GM23248 (cell line): Measurements from ENCODE around the gene CHN1. TPM values are rescaled to one million over a fixed set of nuclear protein-coding genes. Genes with fewer than 3 reads are reported as not detected.
A peak's percentile ranks its signal among the peaks of the same experiment; 100 is the strongest.

Experiments
- DNase-seq: peaks from one replicate; pipeline ENCODE4 v3.0.0-alpha.2; 2015
- H2AFZ ChIP-seq: fragments of 200-600 bp; sonication (generic); 2 replicates; pipeline ENCODE4 v1.6.1; 2016; ENCODE audit warnings: antibody characterized with exemption
- H3F3A ChIP-seq: fragments of 200-600 bp; sonication (generic); 2 replicates; pipeline ENCODE4 v1.6.1; 2016; ENCODE audit warnings: mild to moderate bottlenecking, antibody characterized with exemption, mixed run types; ENCODE audit not compliant: insufficient read depth
- H3K27ac ChIP-seq: fragments of 200-600 bp; sonication (generic); 2 replicates; pipeline ENCODE4 v1.5.1; 2016; ENCODE audit warnings: mild to moderate bottlenecking
- H3K27me3 ChIP-seq: fragments of 200-600 bp; sonication (generic); replicated peaks from 2 replicates; pipeline ENCODE4 v1.6.1; 2016; ENCODE audit warnings: mild to moderate bottlenecking; ENCODE audit not compliant: insufficient read depth
- H3K36me3 ChIP-seq: fragments of 200-600 bp; sonication (generic); 2 replicates; pipeline ENCODE4 v1.6.1; 2016; ENCODE audit warnings: low read depth, mild to moderate bottlenecking
- H3K4me1 ChIP-seq: fragments of 200-600 bp; sonication (generic); 2 replicates; pipeline ENCODE4 v1.6.1; 2016; ENCODE audit warnings: mild to moderate bottlenecking; ENCODE audit not compliant: insufficient read depth
- H3K4me2 ChIP-seq: fragments of 200-600 bp; sonication (generic); one replicate; pipeline ENCODE4 v1.6.1; 2016; ENCODE audit warnings: mild to moderate bottlenecking; ENCODE audit not compliant: unreplicated experiment
- H3K4me3 ChIP-seq: fragments of 200-600 bp; sonication (generic); 2 replicates; pipeline ENCODE4 v1.5.1; 2016; ENCODE audit warnings: mild to moderate bottlenecking
- H3K79me2 ChIP-seq: fragments of 200-600 bp; sonication (generic); 2 replicates; pipeline ENCODE4 v1.6.1; 2016; ENCODE audit warnings: mild to moderate bottlenecking; ENCODE audit not compliant: insufficient read depth
- H3K9ac ChIP-seq: fragments of 200-600 bp; sonication (generic); 2 replicates; pipeline ENCODE4 v1.6.1; 2016; ENCODE audit warnings: mild to moderate bottlenecking
- H3K9me2 ChIP-seq: fragments of 200-600 bp; sonication (generic); 2 replicates; pipeline ENCODE4 v1.6.1; 2016; ENCODE audit warnings: mixed run types, mild to moderate bottlenecking, moderate library complexity; ENCODE audit not compliant: insufficient read depth
- H3K9me3 ChIP-seq: fragments of 200-600 bp; sonication (generic); one replicate; pipeline ENCODE4 v1.6.1; 2017; ENCODE audit warnings: low read depth
- H4K20me1 ChIP-seq: fragments of 200-600 bp; sonication (generic); 2 replicates; pipeline ENCODE4 v1.6.0; 2016; ENCODE audit not compliant: insufficient read depth
- EZH2 ChIP-seq: fragments of 200-600 bp; sonication (generic); IDR thresholded peaks from 2 replicates; pipeline ENCODE4 v1.6.1; 2018; ENCODE audit warnings: antibody characterized with exemption, mild to moderate bottlenecking; ENCODE audit not compliant: insufficient read depth, poor library complexity, severe bottlenecking
- EZH2phosphoT487 ChIP-seq: fragments of 200-600 bp; sonication (generic); IDR thresholded peaks from 2 replicates; pipeline ENCODE4 v1.6.1; 2018; ENCODE audit warnings: antibody characterized with exemption, moderate library complexity, mild to moderate bottlenecking, low read depth; ENCODE audit not compliant: insufficient read depth
- WGBS, 2 experiments: methylation state at CpG; one replicate each; pipeline ENCODE4 v1.1.6; 2015 to 2017; ENCODE audit warnings: low lambda C conversion rate in 2 of 2, low coverage in 1 of 2; ENCODE audit errors: missing lambda C conversion rate in 2 of 2; 5-methylcytosine and 5-hydroxymethylcytosine counted together
- in situ Hi-C: fragments of 300-500 bp; cut with MboI; formaldehyde crosslinking; loops from 2 replicates; pipeline ENCODE4 v1.15.0; 2020
- polyA plus RNA-seq: library from polyadenylated mRNA; unstranded; fragments of >200 nt; fragmentation: Nextera tagmentation; extraction: Ambion mirVana; gene quantifications from 2 replicates; pipeline ENCODE4 v1.2.1, GENCODE V29; 2016
- total RNA-seq: library from RNA; depleted of rRNA; stranded (reverse); fragments of >200 nt; shearing (Covaris generic); gene quantifications from 2 replicates; pipeline ENCODE4 v1.2.3, GENCODE V29; 2014

CHN1 gene
- total and polyA plus RNA-seq, 2 experiments from 2014 or later: 115 to 130 TPM

DNA sequence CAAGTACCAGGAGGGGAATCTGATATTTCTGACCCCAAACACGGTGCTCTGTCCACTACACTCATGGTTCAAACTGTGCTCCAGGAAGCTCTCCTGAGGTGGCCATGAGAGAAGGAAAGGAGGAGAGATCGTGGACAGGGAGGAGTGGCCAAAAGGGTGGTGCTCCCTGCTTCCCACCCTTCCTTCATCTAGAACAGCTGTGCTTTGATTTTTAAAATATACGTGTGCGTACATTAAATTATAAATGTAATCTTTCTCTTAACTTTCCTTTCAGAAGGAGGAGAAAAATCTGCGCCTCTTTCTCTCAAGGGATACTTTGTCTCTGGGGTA is 232.7 kb downstream of the CHN1 start:
- Histone ChIP-seq H3K9me3 (no peaks in the 10 kb centered on the region), H4K20me1 (no peaks in the 10 kb centered on the region), H3K79me2 (no peaks in the 10 kb centered on the region), H3K4me1 (peaks cover 21% of the 10 kb centered on the region), H3K4me2 (peak overlapping the region; percentile 20), H3K4me3 (no peak overlapping the region), H3F3A (0 out of 2 replicates have a peak, but pooled peaks cover 5% of the 10 kb centered on the region), H3K9ac (peak overlapping the region; percentile 56), H3K36me3 (no peaks in the 10 kb centered on the region), H3K27me3 (no peaks in the 10 kb centered on the region), H2AFZ (peak overlapping the region; percentile 68), H3K9me2 (no peaks in the 10 kb centered on the region), H3K27ac (peak overlapping the region; percentile 61)
- 65 to 72% methylated on average over 5 of the region's 5 CpGs for WGBS, 2 experiments
- in situ Hi-C loops: loop anchor here (5.0 kb wide), 1 partner anchor 215 kb away; no protein-coding TSS in a partner anchor
- TF ChIP-seq EZH2 (no peak), EZH2phosphoT487 (no peak)
- DNase-seq: no peak

DNA sequence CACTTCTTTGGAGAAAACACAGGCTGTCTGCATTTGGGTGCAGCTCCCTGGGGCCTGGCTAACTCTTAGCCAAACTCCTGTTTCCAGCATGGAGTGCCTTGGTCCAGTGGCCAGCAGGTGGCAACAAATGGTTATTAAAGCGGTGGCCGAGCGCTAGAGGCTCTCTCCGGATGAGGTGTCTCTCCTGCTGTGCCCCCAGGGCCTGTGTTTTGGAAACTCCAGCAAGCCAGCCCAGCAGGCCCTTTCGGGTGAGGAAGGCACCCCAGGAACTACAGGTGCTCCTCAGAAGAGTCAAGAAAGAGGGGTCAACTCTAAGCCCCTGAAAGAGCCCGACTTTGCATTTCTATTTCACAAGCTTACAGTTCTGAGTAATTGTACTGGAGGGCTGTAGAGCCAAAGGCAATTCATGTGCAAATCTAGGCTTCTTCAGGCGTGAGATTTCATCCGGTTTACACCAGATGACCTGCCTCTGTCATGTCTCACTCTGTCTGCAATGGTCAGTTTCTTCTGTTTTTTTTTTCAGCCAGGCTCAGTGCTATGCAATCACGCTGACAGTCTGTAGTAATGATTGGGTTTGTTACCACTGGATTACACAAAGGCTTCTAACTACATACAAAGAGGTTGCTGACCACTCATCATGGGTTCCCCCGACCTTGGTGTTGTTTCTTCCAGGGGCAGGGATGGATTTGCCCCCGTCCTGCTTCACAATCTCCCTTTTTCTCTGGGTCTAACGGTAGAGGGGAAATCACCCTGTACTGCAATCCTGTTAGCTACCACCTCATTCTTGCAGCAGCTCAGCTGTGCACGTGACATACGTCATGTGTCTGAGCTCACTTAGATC is 233.3 kb downstream of the CHN1 start:
- H3K9me2 ChIP-seq: no peaks in the 10 kb centered on the region
- no peaks in the 10 kb centered on the region for H3K9me3 ChIP-seq
- peak; percentile 95 for DNase-seq
- peak overlapping the region; percentile 56 for H3K9ac ChIP-seq
- H4K20me1 ChIP-seq: no peaks in the 10 kb centered on the region
- no peak overlapping the region for H3K4me3 ChIP-seq
- WGBS, 2 experiments: 31 to 32% methylated on average over 14 of the region's 14 CpGs
- no peaks in the 10 kb centered on the region for H3K79me2 ChIP-seq
- H3K4me2 ChIP-seq: peak overlapping the region; percentile 20
- no peak for TF ChIP-seq EZH2
- no peak for TF ChIP-seq EZH2phosphoT487
- no peaks in the 10 kb centered on the region for H3K36me3 ChIP-seq
- no peaks in the 10 kb centered on the region for H3K27me3 ChIP-seq
- peak overlapping the region; percentile 61 for H3K27ac ChIP-seq
- H3F3A ChIP-seq: 0 out of 2 replicates have a peak, but pooled peaks cover 5% of the 10 kb centered on the region
- peaks cover 18% of the 10 kb centered on the region for H3K4me1 ChIP-seq
- peak overlapping the region; percentile 68 for H2AFZ ChIP-seq
- in situ Hi-C loops: loop anchor here (5.0 kb wide), 1 partner anchor 215 kb away; no protein-coding TSS in a partner anchor

DNA sequence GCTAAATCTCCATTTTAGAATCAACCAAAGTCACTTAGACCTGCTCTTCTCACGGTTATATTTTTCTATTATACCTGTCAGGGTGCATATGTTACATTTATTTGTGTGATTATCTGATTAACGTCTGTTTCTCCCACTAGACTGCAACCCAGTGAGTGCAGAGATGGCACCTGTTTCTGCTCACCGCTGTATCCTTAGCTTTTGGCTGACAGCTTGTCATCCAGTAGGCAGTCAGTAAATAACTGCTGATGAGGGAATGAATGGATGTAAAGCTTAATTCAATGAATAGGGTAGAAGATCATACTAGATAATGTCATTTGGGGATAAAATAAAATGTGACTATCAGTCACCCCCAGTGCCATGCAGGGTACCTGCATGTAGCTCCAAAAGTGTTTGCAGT is 234.0 kb downstream of the CHN1 start:
- H3K9ac ChIP-seq: no peak overlapping the region
- in situ Hi-C loops: loop anchor here (5.0 kb wide), 1 partner anchor 216 kb away; no protein-coding TSS in a partner anchor
- H3K4me3 ChIP-seq: no peak overlapping the region
- DNase-seq: no peak
- H2AFZ ChIP-seq: peak overlapping the region; percentile 68; the same call in 1 of the 2 replicates
- no peaks in the 10 kb centered on the region for H4K20me1 ChIP-seq
- no peaks in the 10 kb centered on the region for H3K9me3 ChIP-seq
- H3K9me2 ChIP-seq: no peaks in the 10 kb centered on the region
- TF ChIP-seq EZH2 (no peak), EZH2phosphoT487 (no peak)
- H3K4me1 ChIP-seq: peaks cover 17% of the 10 kb centered on the region
- H3K36me3 ChIP-seq: no peaks in the 10 kb centered on the region
- H3K79me2 ChIP-seq: no peaks in the 10 kb centered on the region
- H3K27ac ChIP-seq: no peak overlapping the region
- no peak overlapping the region for H3K4me2 ChIP-seq
- H3F3A ChIP-seq: 0 out of 2 replicates have a peak, but pooled peaks cover 5% of the 10 kb centered on the region
- no peaks in the 10 kb centered on the region for H3K27me3 ChIP-seq
- 50 to 58% methylated on average over 3 of the region's 3 CpGs for WGBS, 2 experiments

DNA sequence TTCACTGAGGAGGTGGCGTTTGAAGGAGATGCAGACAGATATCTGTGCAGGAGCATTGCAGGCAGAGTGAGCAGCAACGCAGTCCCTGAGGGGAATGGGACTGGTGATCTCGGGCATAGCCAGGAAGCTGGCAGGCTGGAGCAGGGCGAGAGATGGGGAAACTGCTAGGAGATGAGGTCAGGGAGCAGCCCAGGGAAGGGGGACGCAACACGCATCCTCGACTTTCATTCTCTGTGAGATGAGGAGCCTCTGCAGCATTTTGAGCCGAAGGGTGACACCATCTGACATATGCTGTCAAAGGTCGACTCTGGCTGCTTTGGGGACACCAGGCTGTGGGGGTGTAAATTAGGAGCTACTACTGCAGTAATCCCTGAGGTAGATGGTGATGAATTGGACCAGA is 236.6 kb downstream of the CHN1 start:
- in situ Hi-C loops: no loop called here
- Histone ChIP-seq H3K4me1 (peaks cover 10% of the 10 kb centered on the region), H3F3A (0 out of 2 replicates have a peak, but pooled peaks cover 5% of the 10 kb centered on the region), H3K27me3 (no peaks in the 10 kb centered on the region), H2AFZ (no peak overlapping the region), H3K9me3 (no peaks in the 10 kb centered on the region), H3K27ac (no peak overlapping the region), H3K4me2 (no peak overlapping the region), H3K79me2 (no peaks in the 10 kb centered on the region), H3K9ac (no peak overlapping the region), H3K9me2 (no peaks in the 10 kb centered on the region), H3K4me3 (no peak overlapping the region), H4K20me1 (no peaks in the 10 kb centered on the region), H3K36me3 (no peaks in the 10 kb centered on the region)
- 96 to 97% methylated on average over 9 of the region's 9 CpGs for WGBS, 2 experiments
- TF ChIP-seq EZH2 (no peak), EZH2phosphoT487 (no peak)
- DNase-seq: no peak
